Hepatocyte (in vitro differentiated cells): ENCODE data around the gene NTPCR.

Source experiments
- CTCF ChIP-seq: fragments of 200-600 bp; sonication (generic); IDR thresholded peaks from 2 replicates; pipeline ENCODE4 v1.5.1; 2016; ENCODE audit warnings: antibody characterized with exemption, mild to moderate bottlenecking; ENCODE audit not compliant: poor library complexity
- EZH2 ChIP-seq: fragments of 200-600 bp; sonication (generic); IDR thresholded peaks from 2 replicates; pipeline ENCODE4 v1.6.1; 2016; ENCODE audit warnings: antibody characterized with exemption, mild to moderate bottlenecking, borderline replicate concordance
- EZH2phosphoT487 ChIP-seq: fragments of 200-600 bp; sonication (generic); IDR thresholded peaks from one replicate; pipeline ENCODE4 v1.6.1; 2018; ENCODE audit warnings: antibody characterized with exemption, mild to moderate bottlenecking, low read depth, moderate library complexity; ENCODE audit not compliant: unreplicated experiment, severe bottlenecking

GRCh38 chr1:232984577-232985425 lies 34.4 kb downstream of the NTPCR start:
- TF ChIP-seq CTCF (no peak), EZH2phosphoT487 (no peak), EZH2 (no peak)
